Nephron (organoid): ENCODE results near the gene TM7SF2.
A peak's percentile ranks its signal among the peaks of the same experiment; 100 is the strongest.

Source experiments
- H3K27ac Mint-ChIP-seq, 3 experiments: 2 replicates each; pipeline ENCODE4 v1.8.0; 2020; ENCODE audit warnings: mixed read lengths in 3 of 3, mild to moderate bottlenecking in 2 of 3, moderate library complexity in 1 of 3
- H3K27me3 Mint-ChIP-seq: 2 replicates; pipeline ENCODE4 v1.8.0; 2021; ENCODE audit warnings: low read depth, mild to moderate bottlenecking, moderate library complexity, mixed read lengths
- H3K36me3 Mint-ChIP-seq: 2 replicates; pipeline ENCODE4 v1.8.0; 2020; ENCODE audit warnings: low read depth, mixed read lengths
- H3K4me1 Mint-ChIP-seq: 2 replicates; pipeline ENCODE4 v1.8.0; 2020; ENCODE audit warnings: mixed read lengths
- H3K4me3 Mint-ChIP-seq, 3 experiments: 2 replicates each; pipeline ENCODE4 v1.8.0; 2020; ENCODE audit warnings: mild to moderate bottlenecking in 3 of 3, mixed read lengths in 3 of 3, moderate library complexity in 2 of 3
- H3K9me3 Mint-ChIP-seq: 2 replicates; pipeline ENCODE4 v1.8.0; 2020; ENCODE audit warnings: mixed read lengths
- CTCF ChIP-seq, 3 experiments: fragments of 200-600 bp; sonication (generic); IDR thresholded peaks; one replicate each; pipeline ENCODE4 v1.5.0; 2021; ENCODE audit warnings: antibody characterized with exemption in 3 of 3; ENCODE audit not compliant: unreplicated experiment in 3 of 3

TM7SF2 gene

GRCh38 chr11:65151331-65151899 is 39.7 kb downstream of the TM7SF2 start:
- no peak overlapping the region for H3K4me3 Mint-ChIP-seq

GRCh38 chr11:65152122-65152521 is 40.5 kb downstream of the TM7SF2 start:
- Mint-ChIP-seq H3K27ac (no peak overlapping the region), H3K4me3 (no peak overlapping the region), H3K36me3 (no peaks in the 10 kb centered on the region), H3K27me3 (peaks cover 11% of the 10 kb centered on the region), H3K9me3 (no peaks in the 10 kb centered on the region), H3K4me1 (peaks cover 19% of the 10 kb centered on the region)
- no peak for TF ChIP-seq CTCF (IDR thresholded peaks at IDR 0.05; ENCODE audit: unreplicated experiment in 3 of 3)

More at GRCh38 chr11:65151331-65151899, 39.7 kb downstream of the TM7SF2 start:
- peak overlapping the region in 2 of 3 experiments; percentile 23 to 83 for H3K27ac Mint-ChIP-seq
- peaks cover 11% of the 10 kb centered on the region for H3K27me3 Mint-ChIP-seq
- TF ChIP-seq CTCF (IDR thresholded peaks at IDR 0.05; ENCODE audit: unreplicated experiment in 3 of 3): no peak
- no peaks in the 10 kb centered on the region for H3K9me3 Mint-ChIP-seq
- no peaks in the 10 kb centered on the region for H3K36me3 Mint-ChIP-seq
- H3K4me1 Mint-ChIP-seq: peaks cover 19% of the 10 kb centered on the region

GRCh38 chr11:65156256-65156655 is 44.6 kb downstream of the TM7SF2 start:
- H3K27me3 Mint-ChIP-seq: peaks cover 5% of the 10 kb centered on the region
- no peak for TF ChIP-seq CTCF (IDR thresholded peaks at IDR 0.05; ENCODE audit: unreplicated experiment in 3 of 3)
- H3K4me3 Mint-ChIP-seq: no peak overlapping the region
- H3K36me3 Mint-ChIP-seq: no peaks in the 10 kb centered on the region
- no peaks in the 10 kb centered on the region for H3K9me3 Mint-ChIP-seq
- H3K4me1 Mint-ChIP-seq: peaks cover 2% of the 10 kb centered on the region
- H3K27ac Mint-ChIP-seq: no peak overlapping the region

GRCh38 chr11:65156926-65157325 is 45.3 kb downstream of the TM7SF2 start:
- no peak for TF ChIP-seq CTCF (IDR thresholded peaks at IDR 0.05; ENCODE audit: unreplicated experiment in 3 of 3)
- peaks cover 5% of the 10 kb centered on the region for H3K27me3 Mint-ChIP-seq
- no peaks in the 10 kb centered on the region for H3K9me3 Mint-ChIP-seq

GRCh38 chr11:65157336-65157735 is 45.7 kb downstream of the TM7SF2 start:
- H3K36me3 Mint-ChIP-seq: no peaks in the 10 kb centered on the region
- peaks cover 5% of the 10 kb centered on the region for H3K27me3 Mint-ChIP-seq
- no peak overlapping the region for H3K27ac Mint-ChIP-seq
- TF ChIP-seq CTCF (IDR thresholded peaks at IDR 0.05; ENCODE audit: unreplicated experiment in 3 of 3): no peak
- no peak overlapping the region for H3K4me3 Mint-ChIP-seq
- no peaks in the 10 kb centered on the region for H3K4me1 Mint-ChIP-seq
- H3K9me3 Mint-ChIP-seq: no peaks in the 10 kb centered on the region

More at GRCh38 chr11:65156926-65157325, 45.3 kb downstream of the TM7SF2 start:
- Mint-ChIP-seq H3K4me1 (no peaks in the 10 kb centered on the region), H3K36me3 (no peaks in the 10 kb centered on the region), H3K4me3 (no peak overlapping the region), H3K27ac (no peak overlapping the region)

- Mint-ChIP-seq H3K36me3 (no peaks in the 10 kb centered on the region), H3K27me3 (no peaks in the 10 kb centered on the region), H3K9me3 (no peaks in the 10 kb centered on the region), H3K27ac (no peak overlapping the region), H3K4me3 (no peak overlapping the region), H3K4me1 (no peaks in the 10 kb centered on the region)
- TF ChIP-seq CTCF (IDR thresholded peaks at IDR 0.05; ENCODE audit: unreplicated experiment in 3 of 3): no peak
Measured at GRCh38 chr11:65159012-65159411, 47.3 kb downstream of the TM7SF2 start.
